ENCODE data around the gene RAET1G.

DNA sequence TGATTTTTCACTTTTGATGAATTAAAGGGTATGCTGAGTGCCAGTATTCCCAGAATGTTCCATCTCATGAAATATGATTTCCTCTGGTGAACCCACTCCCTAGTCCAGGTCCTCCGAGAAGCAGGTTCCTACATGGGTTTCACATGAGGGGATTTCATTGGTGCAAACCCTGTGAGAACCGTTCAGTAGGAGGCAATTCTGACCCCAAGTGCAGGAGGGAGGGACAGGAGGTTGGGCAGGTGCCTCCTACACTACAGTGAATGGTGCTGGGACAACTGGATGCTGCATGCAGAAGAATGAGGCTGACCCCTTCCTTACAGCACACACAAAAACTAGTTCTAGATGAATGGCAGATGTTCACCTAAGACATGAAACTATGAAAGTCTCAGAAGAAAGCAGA is 13.8 kb upstream of the RAET1G start:
- TF ChIP-seq CTCF (IDR thresholded peaks at IDR 0.05; ENCODE audit: low read depth, low read length) (no peak), EZH2phosphoT487 (IDR thresholded peaks at IDR 0.05; ENCODE audit: low read depth) (no peak)

Measured in OCI-LY3 (cell line).